GM23248 (cell line): ENCODE measurements around the gene FRS3.

ENCODE experiments used
- EZH2 ChIP-seq: fragments of 200-600 bp; sonication (generic); IDR thresholded peaks from 2 replicates; pipeline ENCODE4 v1.6.1; 2018; ENCODE audit warnings: antibody characterized with exemption, mild to moderate bottlenecking; ENCODE audit not compliant: insufficient read depth, poor library complexity, severe bottlenecking
- EZH2phosphoT487 ChIP-seq: fragments of 200-600 bp; sonication (generic); IDR thresholded peaks from 2 replicates; pipeline ENCODE4 v1.6.1; 2018; ENCODE audit warnings: antibody characterized with exemption, moderate library complexity, mild to moderate bottlenecking, low read depth; ENCODE audit not compliant: insufficient read depth

DNA sequence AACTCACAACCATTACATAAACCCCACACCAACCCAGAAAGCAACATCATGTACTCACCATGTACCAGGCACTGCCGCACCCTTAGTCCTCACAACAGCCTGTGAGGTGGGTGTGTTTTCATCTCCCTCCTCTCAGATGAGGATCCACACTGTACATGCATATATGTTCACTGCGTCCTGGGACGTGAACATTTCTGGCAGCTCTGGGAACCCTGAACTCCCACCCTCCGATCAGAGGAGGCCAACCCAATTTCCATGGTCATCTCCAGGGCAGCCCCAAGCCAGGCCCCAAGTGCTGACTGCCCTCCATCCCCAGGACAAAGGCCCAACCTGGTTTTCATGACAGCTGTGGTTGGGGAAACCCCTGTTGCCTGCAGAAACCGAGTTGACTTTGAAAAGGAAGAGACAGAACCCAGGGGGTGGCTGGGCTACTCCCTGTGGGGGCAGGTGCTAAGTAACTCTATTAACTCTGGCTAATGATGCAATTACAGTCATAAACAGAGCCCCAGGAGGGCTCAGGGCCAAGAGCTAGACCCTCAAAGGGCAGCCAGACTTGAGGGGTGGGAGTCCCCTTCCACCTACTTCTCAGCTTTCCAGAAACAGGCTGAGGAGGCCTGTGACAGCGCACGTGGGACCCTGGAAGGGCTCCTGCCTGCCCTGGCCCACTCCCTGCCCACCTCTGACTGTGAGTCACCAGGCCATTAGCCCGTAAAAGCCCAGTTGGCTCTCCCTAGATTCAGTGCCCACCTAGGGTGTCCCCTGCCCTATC, 46.9 kb downstream of the FRS3 start:
- no peak for TF ChIP-seq EZH2phosphoT487
- TF ChIP-seq EZH2, result no peak
